PC-3 (cell line): ENCODE results near the gene SMU1. TPM values are rescaled to one million over a fixed set of nuclear protein-coding genes. Genes with fewer than 3 reads are reported as not detected.

Experiments
- ATAC-seq: fragments of 200-7000 bp; cut with Tn5 transposase; 2 replicates; pipeline ENCODE4 v1.9.1; 2020; ENCODE audit warnings: mild to moderate bottlenecking, moderate library complexity
- BruUV-seq: library from RNA; stranded (reverse); fragments of 400-500 nt; replicated peaks from 2 replicates; lab custom pipeline; 2021; lab: Mats Ljungman, UMichigan
- CTCF ChIA-PET: fragments of 300-600 bp; sonication (Branson Sonifier 250); formaldehyde crosslinking; loops from one replicate; lab custom pipeline; 2022; ENCODE audit warnings: antibody characterized with exemption; lab: Charles Lee
- POLR2A ChIA-PET: fragments of 300-600 bp; sonication (Branson Sonifier 250); formaldehyde crosslinking; loops from one replicate; lab custom pipeline; 2022; ENCODE audit warnings: antibody characterized with exemption; ENCODE audit not compliant: unreplicated experiment; lab: Charles Lee
- DNase-seq: peaks from one replicate; pipeline ENCODE4 v3.0.0-alpha.2; 2015
- H2AFZ ChIP-seq: fragments of 300-600 bp; sonication (generic); 2 replicates; pipeline ENCODE4 v1.6.0; 2016; ENCODE audit warnings: antibody characterized with exemption, low read length
- H3F3A ChIP-seq: fragments of 300-600 bp; sonication (generic); one replicate; pipeline ENCODE4 v1.6.0; 2017; ENCODE audit warnings: antibody characterized with exemption, low read length, control low read depth, mild to moderate bottlenecking; ENCODE audit not compliant: unreplicated experiment
- H3K27ac ChIP-seq: fragments of 300-600 bp; sonication (generic); 2 replicates; pipeline ENCODE4 v1.5.1; 2016; ENCODE audit warnings: mild to moderate bottlenecking, low read length
- H3K27me3 ChIP-seq: fragments of 300-600 bp; sonication (generic); 2 replicates; pipeline ENCODE4 v1.6.1; 2016; ENCODE audit warnings: low read length, mixed read lengths
- H3K36me3 ChIP-seq: fragments of 300-600 bp; sonication (generic); 2 replicates; pipeline ENCODE4 v1.6.1; 2016; ENCODE audit warnings: low read depth, mixed run types, low read length, mixed read lengths
- H3K4me1 ChIP-seq: fragments of 300-600 bp; sonication (generic); 2 replicates; pipeline ENCODE4 v1.5.1; 2016; ENCODE audit warnings: low read length; ENCODE audit not compliant: insufficient read depth
- H3K4me2 ChIP-seq: fragments of 300-600 bp; sonication (generic); 2 replicates; pipeline ENCODE4 v1.6.0; 2016; ENCODE audit warnings: low read length
- H3K4me3 ChIP-seq: fragments of 300-600 bp; sonication (generic); 2 replicates; pipeline ENCODE4 v1.5.1; 2016; ENCODE audit warnings: mild to moderate bottlenecking, low read length, mixed read lengths
- H3K79me2 ChIP-seq: fragments of 300-600 bp; sonication (generic); 2 replicates; pipeline ENCODE4 v1.6.1; 2017; ENCODE audit warnings: low read length, mixed read lengths
- H3K9ac ChIP-seq: fragments of 300-600 bp; sonication (generic); 2 replicates; pipeline ENCODE4 v1.6.0; 2016; ENCODE audit warnings: mild to moderate bottlenecking, low read length
- H3K9me2 ChIP-seq: fragments of 300-600 bp; sonication (generic); replicated peaks from 2 replicates; pipeline ENCODE4 v1.6.1; 2016; ENCODE audit warnings: mixed run types, low read length, mixed read lengths
- H3K9me3 ChIP-seq: fragments of 300-600 bp; sonication (generic); 2 replicates; pipeline ENCODE4 v1.6.1; 2016; ENCODE audit warnings: low read length, mixed read lengths
- H4K20me1 ChIP-seq: fragments of 300-600 bp; sonication (generic); 2 replicates; pipeline ENCODE4 v1.6.1; 2016; ENCODE audit warnings: low read length, mixed read lengths
- CTCF ChIP-seq: fragments of 300-600 bp; sonication (generic); conservative IDR thresholded peaks from 2 replicates; pipeline ENCODE4 v1.5.1; 2017; ENCODE audit warnings: antibody characterized with exemption, low read depth, mild to moderate bottlenecking, low read length
- EZH2 ChIP-seq: fragments of 300-600 bp; sonication (generic); IDR thresholded peaks from one replicate; pipeline ENCODE4 v1.6.1; 2017; ENCODE audit warnings: antibody characterized with exemption, mild to moderate bottlenecking, low read length; ENCODE audit not compliant: unreplicated experiment
- EZH2phosphoT487 ChIP-seq: fragments of 300-600 bp; sonication (generic); IDR thresholded peaks from 2 replicates; pipeline ENCODE4 v1.6.1; 2018; ENCODE audit warnings: mild to moderate bottlenecking, antibody characterized with exemption, low read length, borderline replicate concordance
- intact Hi-C: fragments of 100-400 bp; cut with micrococcal nuclease; formaldehyde crosslinking; loops from 2 replicates; pipeline ENCODE4 v1.9.0; 2023
- total RNA-seq: library from RNA; depleted of rRNA; stranded (reverse); fragments of >200 nt; gene quantifications from 2 replicates; pipeline ENCODE4 v1.2.3, GENCODE V29; 2014

The SMU1 gene
- total RNA-seq, 1 experiment from 2014 or later: 17.6 TPM

DNA sequence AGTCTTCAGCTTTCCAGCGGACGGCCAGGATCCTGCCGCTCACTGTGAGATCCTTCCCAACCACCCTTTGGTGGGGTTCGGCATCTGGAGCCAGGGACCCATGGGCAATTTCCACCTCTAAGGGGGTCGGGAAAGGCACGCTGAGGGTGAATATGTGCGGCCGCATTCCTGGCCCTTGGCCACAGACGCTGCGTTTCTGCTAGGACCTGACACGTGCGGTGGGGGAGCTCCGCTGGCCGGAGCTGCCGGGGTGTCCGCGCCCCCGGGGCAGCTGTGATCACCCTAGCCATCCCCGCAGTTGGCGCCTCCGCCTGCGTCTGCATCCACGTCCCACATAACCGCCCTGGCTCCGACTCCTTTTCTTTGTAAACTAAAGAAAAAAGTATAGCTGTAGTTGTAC is 56.7 kb downstream of the SMU1 start:
- intact Hi-C loops: no loop called here
- H3K27me3 ChIP-seq: no peaks in the 10 kb centered on the region
- TF ChIP-seq EZH2phosphoT487: no peak
- no peak overlapping the region for H3K27ac ChIP-seq
- H4K20me1 ChIP-seq: no peaks in the 10 kb centered on the region
- BruUV-seq: no TSS peak
- H3K79me2 ChIP-seq: peaks cover 35% of the 10 kb centered on the region
- H3K36me3 ChIP-seq: no peaks in the 10 kb centered on the region
- H3K4me1 ChIP-seq: peaks cover 21% of the 10 kb centered on the region
- POLR2A ChIA-PET: no interaction called here
- H3K4me3 ChIP-seq: no peak overlapping the region
- H3K4me2 ChIP-seq: no peak overlapping the region
- H3K9ac ChIP-seq: no peak overlapping the region
- no peaks in the 10 kb centered on the region for H3F3A ChIP-seq
- ATAC-seq (no peak), DNase-seq (no peak)
- H2AFZ ChIP-seq: no peak overlapping the region
- CTCF ChIA-PET: no interaction called here
- no peaks in the 10 kb centered on the region for H3K9me3 ChIP-seq
- H3K9me2 ChIP-seq: no peaks in the 10 kb centered on the region

GRCh38 chr9:33017283-33018041 is 59.0 kb downstream of the SMU1 start:
- Histone ChIP-seq H3K27ac (no peak overlapping the region), H3K4me2 (no peak overlapping the region), H3K36me3 (no peaks in the 10 kb centered on the region), H2AFZ (no peak overlapping the region), H3F3A (no peaks in the 10 kb centered on the region), H3K79me2 (peaks cover 11% of the 10 kb centered on the region), H3K9ac (no peak overlapping the region), H3K9me3 (no peaks in the 10 kb centered on the region), H3K9me2 (no peaks in the 10 kb centered on the region), H4K20me1 (no peaks in the 10 kb centered on the region), H3K27me3 (no peaks in the 10 kb centered on the region), H3K4me1 (0 out of 2 replicates have a peak, but pooled peaks cover under 1% of the 10 kb centered on the region), H3K4me3 (no peak overlapping the region)
- intact Hi-C loops: no loop called here
- BruUV-seq: no TSS peak
- ChIA-PET POLR2A (no interaction called here), CTCF (no interaction called here)
- no peak for ATAC-seq
- TF ChIP-seq EZH2: no peak
- TF ChIP-seq EZH2phosphoT487: no peak
- no peak for TF ChIP-seq CTCF
- DNase-seq: no peak

GRCh38 chr9:33014665-33015014 is 61.8 kb downstream of the SMU1 start:
- POLR2A ChIA-PET: no interaction called here

More at GRCh38 chr9:33014665-33015014, 61.8 kb downstream of the SMU1 start:
- H2AFZ ChIP-seq: no peak overlapping the region
- TSS peak; percentile 5 for BruUV-seq
- H3K9me2 ChIP-seq: no peaks in the 10 kb centered on the region
- no peaks in the 10 kb centered on the region for H4K20me1 ChIP-seq
- TF ChIP-seq EZH2phosphoT487 (no peak), EZH2 (no peak), CTCF (no peak)
- no peaks in the 10 kb centered on the region for H3K36me3 ChIP-seq
- no peak overlapping the region for H3K4me3 ChIP-seq
- CTCF ChIA-PET: no interaction called here
- intact Hi-C loops: no loop called here
- no peaks in the 10 kb centered on the region for H3F3A ChIP-seq
- H3K27ac ChIP-seq: no peak overlapping the region
- ATAC-seq (no peak), DNase-seq (no peak)
- no peaks in the 10 kb centered on the region for H3K9me3 ChIP-seq
- H3K4me1 ChIP-seq: no peaks in the 10 kb centered on the region
- no peaks in the 10 kb centered on the region for H3K79me2 ChIP-seq
- no peaks in the 10 kb centered on the region for H3K27me3 ChIP-seq
- no peak overlapping the region for H3K9ac ChIP-seq
- no peak overlapping the region for H3K4me2 ChIP-seq
